Measurements from ENCODE around the gene SPEG.

DNA sequence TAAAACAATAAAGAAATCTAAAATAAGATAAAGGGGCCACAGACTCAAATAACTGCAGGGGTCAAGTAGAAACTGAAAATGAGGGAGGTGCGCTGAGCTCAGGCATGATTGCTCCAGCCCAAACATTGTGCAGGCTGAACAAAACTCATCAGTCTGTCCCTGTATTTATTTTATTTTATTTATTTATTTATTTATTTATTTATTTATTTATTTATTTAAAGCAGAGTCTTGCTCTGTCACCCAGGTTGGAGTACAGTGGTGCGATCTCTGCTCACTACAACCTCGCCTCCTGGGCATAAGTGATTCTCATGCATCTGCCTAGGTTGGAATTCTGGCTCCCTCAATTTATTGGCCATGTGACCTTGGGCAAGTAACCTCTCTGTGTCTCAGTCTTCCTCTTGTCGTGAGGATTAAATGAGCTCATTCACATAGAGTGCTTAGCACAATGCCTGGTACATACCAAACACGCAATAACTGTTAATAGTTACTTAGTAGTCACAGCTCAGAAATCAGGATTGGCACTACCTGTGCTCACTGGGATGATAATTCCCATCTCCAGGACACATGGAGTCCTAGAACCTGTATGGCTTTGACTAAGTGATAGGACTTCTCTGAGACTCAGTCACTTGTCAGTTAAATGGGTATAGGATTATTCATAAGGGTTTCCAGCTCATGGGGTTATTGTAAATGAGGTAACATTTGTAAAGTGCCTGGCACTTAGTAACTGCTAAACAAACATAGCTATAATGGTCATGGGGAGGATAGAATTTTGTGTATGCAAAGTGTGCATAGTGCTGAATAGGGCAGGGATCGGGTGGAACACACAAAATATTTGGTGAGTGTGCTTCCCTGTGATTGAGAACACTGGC is 6.0 kb downstream of the SPEG start:
- TF ChIP-seq, protein P1, sequence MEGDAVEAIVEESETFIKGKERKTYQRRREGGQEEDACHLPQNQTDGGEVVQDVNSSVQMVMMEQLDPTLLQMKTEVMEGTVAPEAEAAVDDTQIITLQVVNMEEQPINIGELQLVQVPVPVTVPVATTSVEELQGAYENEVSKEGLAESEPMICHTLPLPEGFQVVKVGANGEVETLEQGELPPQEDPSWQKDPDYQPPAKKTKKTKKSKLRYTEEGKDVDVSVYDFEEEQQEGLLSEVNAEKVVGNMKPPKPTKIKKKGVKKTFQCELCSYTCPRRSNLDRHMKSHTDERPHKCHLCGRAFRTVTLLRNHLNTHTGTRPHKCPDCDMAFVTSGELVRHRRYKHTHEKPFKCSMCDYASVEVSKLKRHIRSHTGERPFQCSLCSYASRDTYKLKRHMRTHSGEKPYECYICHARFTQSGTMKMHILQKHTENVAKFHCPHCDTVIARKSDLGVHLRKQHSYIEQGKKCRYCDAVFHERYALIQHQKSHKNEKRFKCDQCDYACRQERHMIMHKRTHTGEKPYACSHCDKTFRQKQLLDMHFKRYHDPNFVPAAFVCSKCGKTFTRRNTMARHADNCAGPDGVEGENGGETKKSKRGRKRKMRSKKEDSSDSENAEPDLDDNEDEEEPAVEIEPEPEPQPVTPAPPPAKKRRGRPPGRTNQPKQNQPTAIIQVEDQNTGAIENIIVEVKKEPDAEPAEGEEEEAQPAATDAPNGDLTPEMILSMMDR (IDR thresholded peaks at IDR 0.05; ENCODE audit: low read depth, low read length): no peak
- TF ChIP-seq EZH2phosphoT487 (IDR thresholded peaks at IDR 0.05; ENCODE audit: low read depth): no peak

All from OCI-LY3 (cell line).